C1 segment of cervical spinal cord (tissue), 14 donors: Measurements from ENCODE around the gene PRKD2.

Experiments used
- DNase-seq, 14 donors: peaks; one replicate each; lab custom pipeline; 2025; lab: John Stamatoyannopoulos, UW

The PRKD2 gene

GRCh38 chr19:46665072-46665471 is 51.8 kb downstream of the PRKD2 start:
- no peak for DNase-seq

- peak in 13 of 14 donors; percentile 39 to 84 (median 78) for DNase-seq
Measured at GRCh38 chr19:46661735-46662592, 55.0 kb downstream of the PRKD2 start.

- peak; percentile 97 to 100 (median 100) for DNase-seq
Measured at GRCh38 chr19:46661020-46661731, 55.7 kb downstream of the PRKD2 start, which contains the start of gene DACT3. Gene DACT3 (minus strand): TSS chr19:46661182. CDS start chr19:46661064, 118 bp downstream.

GRCh38 chr19:46660551-46661019 is 56.3 kb downstream of the PRKD2 start:
- peak in 3 of 14 donors; percentile 54 to 65 (median 57) for DNase-seq

- peak in 7 of 14 donors; percentile 28 to 74 (median 64) for DNase-seq
Measured at GRCh38 chr19:46660008-46660517, 56.9 kb downstream of the PRKD2 start.

- DNase-seq: peak in 10 of 14 donors; percentile 28 to 74 (median 60)
Measured at GRCh38 chr19:46659151-46660007, 57.5 kb downstream of the PRKD2 start.

- no peak for DNase-seq
Measured at GRCh38 chr19:46656541-46656940, 60.4 kb downstream of the PRKD2 start.

- DNase-seq: peak in 13 of 14 donors; percentile 21 to 83 (median 73)
Measured at GRCh38 chr19:46654621-46655152, 62.2 kb downstream of the PRKD2 start.

- no peak for DNase-seq
Measured at GRCh38 chr19:46650445-46650844, 66.5 kb downstream of the PRKD2 start.

- no peak for DNase-seq
Measured at GRCh38 chr19:46648961-46649960, 67.7 kb downstream of the PRKD2 start.

GRCh38 chr19:46648060-46648960 is 68.6 kb downstream of the PRKD2 start:
- DNase-seq: peak in 1 of 14 donors; percentile 20

- no peak for DNase-seq
Measured at GRCh38 chr19:46646402-46646801, 70.5 kb downstream of the PRKD2 start.

GRCh38 chr19:46644720-46645119 is 72.2 kb downstream of the PRKD2 start:
- DNase-seq: no peak

- no peak for DNase-seq
Measured at GRCh38 chr19:46640656-46641055, 76.3 kb downstream of the PRKD2 start.

- DNase-seq: peak in 5 of 14 donors; percentile 14 to 38 (median 32)
Measured at GRCh38 chr19:46639358-46640182, 77.3 kb downstream of the PRKD2 start.

GRCh38 chr19:46637224-46637623 is 79.7 kb downstream of the PRKD2 start:
- no peak for DNase-seq

GRCh38 chr19:46635920-46636761 is 80.8 kb downstream of the PRKD2 start, which contains the start of gene GNG8:
Gene GNG8 (minus strand): TSS chr19:46636202. CDS start chr19:46634682, 1,520 bp downstream.
- DNase-seq: peak in 3 of 14 donors; percentile 8 to 30 (median 11)
